Heart left ventricle (tissue), 16 donors: Measurements from ENCODE around the gene AAMDC. TPM values are rescaled to one million over a fixed set of nuclear protein-coding genes. Genes with fewer than 3 reads are reported as not detected.

Source experiments
- ATAC-seq, 4 donors: fragments of 200-7000 bp; cut with Tn5 transposase; one replicate each; pipeline ENCODE4 v1.9.1; 2020 to 2022; ENCODE audit warnings: moderate library complexity in 4 of 4, mild to moderate bottlenecking in 3 of 4, moderate number of reproducible peaks in 1 of 4
- DNase-seq, 5 donors: peaks; one replicate each; pipeline ENCODE4 v3.0.0-alpha.2; 2020
- H3K27ac ChIP-seq, 12 donors: fragments of 200-600 bp; sonication (generic) in 4 of 12; one replicate each; pipeline versions ENCODE4 v1.5.0 to v1.8.0; 2016 to 2022; ENCODE audit warnings: mild to moderate bottlenecking in 2 of 12
- H3K27me3 ChIP-seq, 9 donors: fragments of 200-600 bp; sonication (generic) in 2 of 9; one replicate each; pipeline versions ENCODE4 v1.5.1 to v1.8.0; 2016 to 2022; ENCODE audit warnings: mild to moderate bottlenecking in 3 of 9
- H3K36me3 ChIP-seq, 9 donors: fragments of 200-600 bp; sonication (generic) in 2 of 9; one replicate each; pipeline versions ENCODE4 v1.5.0 to v1.8.0; 2018 to 2022; ENCODE audit warnings: mild to moderate bottlenecking in 2 of 9
- H3K4me1 ChIP-seq, 12 donors: fragments of 200-600 bp; sonication (generic) in 4 of 12; one replicate each; pipeline versions ENCODE4 v1.5.0 to v1.8.0; 2016 to 2022; ENCODE audit warnings: mild to moderate bottlenecking in 3 of 12
- H3K4me3 ChIP-seq, 12 donors: fragments of 200-600 bp; sonication (generic) in 4 of 12; one replicate each; pipeline versions ENCODE4 v1.5.0 to v1.8.0; 2017 to 2022; ENCODE audit warnings: mild to moderate bottlenecking in 9 of 12, moderate library complexity in 4 of 12
- H3K9me3 ChIP-seq, 12 donors: fragments of 200-600 bp; sonication (generic) in 4 of 12; one replicate each; pipeline versions ENCODE4 v1.5.0 to v1.8.0; 2016 to 2022; ENCODE audit warnings: mild to moderate bottlenecking in 1 of 12
- POLR2A ChIP-seq, 2 donors: fragments of 450-650 bp; IDR thresholded peaks; one replicate each; pipeline ENCODE4 v1.6.1; 2017; ENCODE audit warnings: antibody characterized with exemption in 2 of 2, mild to moderate bottlenecking in 2 of 2, moderate library complexity in 2 of 2
- WGBS, 4 donors: extraction: QIAGEN DNeasy Blood & Tissue Kit in 2 of 4; methylation state at CpG; one replicate each; pipeline versions ENCODE4 v1.1.5 to v1.1.7; 2013 to 2018; 5-methylcytosine and 5-hydroxymethylcytosine counted together
- intact Hi-C, 10 donors: fragments of 100-400 bp; cut with DNase I; formaldehyde crosslinking; loops; one replicate each; pipeline versions ENCODE4 v1.11.1 to v1.14.2; 2022
- long read RNA-seq, 3 donors: library from polyadenylated mRNA; unstranded; transcript quantifications; one replicate each; pipeline ENCODE4 v2.0.0, GENCODE V29; 2020 to 2021
- polyA plus RNA-seq, 2 donors: library from polyadenylated mRNA; stranded (reverse); fragments of 200-250 nt; gene quantifications; one replicate each; pipeline ENCODE4 v1.2.3, GENCODE V29; 2013
- total RNA-seq, 9 donors: library from RNA; depleted of rRNA in 2 of 9; stranded (reverse); fragments of >200 nt in 2 of 9; fragmentation: NEBNext Ultra II Directional in 3 of 9; extraction: Animal tissue kit (Norgen Biotek cat#: 25700) in 3 of 9; gene quantifications; one replicate each; pipeline versions ENCODE4 v1.1.0 to v1.2.4, GENCODE V29; 2016 to 2023
- TF ChIP-seq, protein P1 (sequence below), 12 donors: fragments of 200-600 bp; sonication (generic) in 4 of 12; IDR thresholded peaks; one replicate each; pipeline versions ENCODE4 v1.5.0 to v1.8.0; 2018 to 2022; ENCODE audit warnings: antibody characterized with exemption in 12 of 12, mild to moderate bottlenecking in 5 of 12
- donor health status: ischemic (EF 13 %, LVEDD 7.1; RV severe dilation, severe dysfunction).
- donor health status: healthy with polysubstance abuse.
- donor health status: DM: no; HTN: yes; CAD: no.
- donor health status: DM: no; HTN: no; CAD: no.
- donor health status: ischemic (EF 25% LVEDD 6.9; RV normal size, moderate dysfunction).
- donor health status: ischemic (EF 25% LVEDD 5.7; RV mildly dilated, moderate dysfunction).
- donor health status: healthy.
- donor health status: DM: yes; HTN: yes; CAD: no.
- donor health status: ischemic (EF 35%, LVEDD 5.7; RV mildly dilated, moderate dysfunction).
- donor health status: nonischemic (EF 11% LVEDD 7.7; RV severe dilation, severe dysfunction).
- donor health status: DM: yes; HTN: yes; CAD: no.
- donor health status: PGD.
- donor health status: ischemic (EF 29% LVEDD 5.4; RV normal size, mild dysfunction).
- donor health status: nonischemic (EF 23%, LVEDD 6.1; RV moderate dilation, normal function).

Gene AAMDC
- total RNA-seq (100 to 1,000 TPM in 3 of 9 donors, 10 to 100 TPM in 6; 56.9 to 123 (median 77.0) TPM), polyA plus RNA-seq (100 to 1,000 TPM; 108 to 337 TPM)
- long read RNA-seq, donor 1, transcript AAMDC-206 (5 exons, 579 nt): minor isoform, 6 of 48 reads
- long read RNA-seq, donor 1, transcript AAMDC-202 (4 exons, 531 nt): major isoform, 33 of 48 reads
- long read RNA-seq, donor 1, partial matches to known transcripts: 0 of 48 reads
- long read RNA-seq, donor 1, other reads (novel, unspliced or antisense): 9 of 48 reads
- long read RNA-seq, donor 2, transcript AAMDC-202 (4 exons, 531 nt): major isoform, 14 of 30 reads
- long read RNA-seq, donor 2, transcript AAMDC-206 (5 exons, 579 nt): minor isoform, 5 of 30 reads
- long read RNA-seq, donor 2, partial matches to known transcripts: 2 of 30 reads
- long read RNA-seq, donor 2, other reads (novel, unspliced or antisense): 8 of 30 reads
- long read RNA-seq, donor 3, transcript AAMDC-202 (4 exons, 531 nt): major isoform, 15 of 23 reads
- long read RNA-seq, donor 3, partial matches to known transcripts: 1 of 23 reads
- long read RNA-seq, donor 3, other reads (novel, unspliced or antisense): 4 of 23 reads

- Histone ChIP-seq H3K27me3 (no peaks in the 10 kb centered on the region), H3K27ac (peak within 1 kb of the TSS; percentile 84 to 98 (median 97)), H3K4me1 (peaks cover 0 to 61% (median 48%) of the 10 kb centered on the region in 12 donors), H3K9me3 (no peaks in the 10 kb centered on the region), H3K36me3 (no peaks in the 10 kb centered on the region), H3K4me3 (peak within 1 kb of the TSS; percentile 81 to 100 (median 98))
- peak; percentile 93 to 96 (median 95) for ATAC-seq
- peak; percentile 99 for DNase-seq
- 0% methylated on average over 56 to 64 of the region's 64 CpGs for WGBS, 4 donors
- TF ChIP-seq, protein P1, sequence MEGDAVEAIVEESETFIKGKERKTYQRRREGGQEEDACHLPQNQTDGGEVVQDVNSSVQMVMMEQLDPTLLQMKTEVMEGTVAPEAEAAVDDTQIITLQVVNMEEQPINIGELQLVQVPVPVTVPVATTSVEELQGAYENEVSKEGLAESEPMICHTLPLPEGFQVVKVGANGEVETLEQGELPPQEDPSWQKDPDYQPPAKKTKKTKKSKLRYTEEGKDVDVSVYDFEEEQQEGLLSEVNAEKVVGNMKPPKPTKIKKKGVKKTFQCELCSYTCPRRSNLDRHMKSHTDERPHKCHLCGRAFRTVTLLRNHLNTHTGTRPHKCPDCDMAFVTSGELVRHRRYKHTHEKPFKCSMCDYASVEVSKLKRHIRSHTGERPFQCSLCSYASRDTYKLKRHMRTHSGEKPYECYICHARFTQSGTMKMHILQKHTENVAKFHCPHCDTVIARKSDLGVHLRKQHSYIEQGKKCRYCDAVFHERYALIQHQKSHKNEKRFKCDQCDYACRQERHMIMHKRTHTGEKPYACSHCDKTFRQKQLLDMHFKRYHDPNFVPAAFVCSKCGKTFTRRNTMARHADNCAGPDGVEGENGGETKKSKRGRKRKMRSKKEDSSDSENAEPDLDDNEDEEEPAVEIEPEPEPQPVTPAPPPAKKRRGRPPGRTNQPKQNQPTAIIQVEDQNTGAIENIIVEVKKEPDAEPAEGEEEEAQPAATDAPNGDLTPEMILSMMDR (IDR thresholded peaks at IDR 0.05): peak; percentile 50 to 87 (median 74)
- TF ChIP-seq POLR2A (IDR thresholded peaks at IDR 0.05): peak; percentile 71 to 95
- intact Hi-C loops: loop anchor here (1.0 to 10.0 kb wide), 7 partner anchors 126 to 184 kb away; partner anchors contain the start of genes INTS4 (in 6 of the 10) and CLNS1A (in 2 of the 10)
Measured at GRCh38 chr11:77820565-77821348, at the start of gene AAMDC, which contains the start of gene RSF1. Gene AAMDC, plus strand, starts transcription at chr11:77821144. Its CDS starts 21,353 bp downstream, at chr11:77842497. Gene RSF1, minus strand, starts transcription at chr11:77820722. Its CDS starts 8 bp downstream, at chr11:77820714.

DNA sequence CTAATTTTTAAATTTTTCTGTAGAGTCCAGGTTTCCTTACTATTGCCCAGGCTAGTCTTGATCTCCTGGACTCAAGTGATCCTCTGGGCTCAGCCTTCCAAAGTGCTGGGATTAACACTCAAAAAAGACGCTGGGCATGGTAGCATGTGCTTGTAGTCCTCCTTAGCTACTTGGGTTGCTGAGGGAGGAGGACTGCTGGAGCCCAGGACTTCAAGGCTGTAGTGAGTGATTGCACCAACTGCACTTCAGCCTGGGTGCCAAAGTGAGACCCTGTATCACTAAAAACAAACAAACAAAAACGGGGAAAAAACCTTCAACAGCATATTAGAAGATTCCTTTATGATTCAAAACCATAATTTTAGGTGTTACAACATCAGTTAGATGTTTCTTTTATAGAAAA, 45.0 kb upstream of the AAMDC start:
- Histone ChIP-seq H3K36me3 (peaks cover 0 to 5% (median 0%) of the 10 kb centered on the region in 9 donors), H3K27me3 (no peaks in the 10 kb centered on the region), H3K4me1 (peaks cover 0 to 30% (median 15%) of the 10 kb centered on the region in 12 donors), H3K4me3 (no peak overlapping the region), H3K9me3 (no peaks in the 10 kb centered on the region), H3K27ac (no peak overlapping the region)
- DNase-seq (no peak), ATAC-seq (no peak)
- 56 to 76% (median 63%) methylated on average over 2 of the region's 2 CpGs for WGBS, 4 donors
- intact Hi-C loops: no loop called here
- no peak for TF ChIP-seq POLR2A (IDR thresholded peaks at IDR 0.05)
- TF ChIP-seq, protein P1 (IDR thresholded peaks at IDR 0.05): no peak

- intact Hi-C loops: no loop called here
- no peak for DNase-seq
- no peak for TF ChIP-seq POLR2A (IDR thresholded peaks at IDR 0.05)
- TF ChIP-seq, protein P1 (IDR thresholded peaks at IDR 0.05): peak in 9 of 12 donors; percentile 10 to 38 (median 24)
Measured at GRCh38 chr11:77776455-77776854, 44.5 kb upstream of the AAMDC start.

More at GRCh38 chr11:77776455-77776854, 44.5 kb upstream of the AAMDC start:
- H3K27me3 ChIP-seq: no peaks in the 10 kb centered on the region
- ATAC-seq: no peak
- peaks cover 0 to 5% (median 0%) of the 10 kb centered on the region in 9 donors for H3K36me3 ChIP-seq
- H3K4me3 ChIP-seq: no peak overlapping the region
- peaks cover 0 to 25% (median 9%) of the 10 kb centered on the region in 12 donors for H3K4me1 ChIP-seq
- no peak overlapping the region for H3K27ac ChIP-seq
- 86 to 93% (median 91%) methylated on average over 1 of the region's 1 CpG for WGBS, 4 donors
- no peaks in the 10 kb centered on the region for H3K9me3 ChIP-seq
